ENCODE measurements around the gene ELFN1. TPM values are rescaled to one million over a fixed set of nuclear protein-coding genes. Genes with fewer than 3 reads are reported as not detected.

ELFN1 gene
- total RNA-seq, 4 donors from 2014 or later, result 0.51 to 6.7 (median 3.6) TPM

GRCh38 chr7:1765336-1765735 is 95.3 kb downstream of the ELFN1 start:
- DNase-seq, result no peak
- no peak for TF ChIP-seq CTCF (IDR thresholded peaks at IDR 0.05)
- H3K27me3 ChIP-seq, result no peaks in the 10 kb centered on the region
- H3K27ac ChIP-seq, result no peak overlapping the region
- H3K9me3 ChIP-seq, result peaks cover 0 to 16% of the 10 kb centered on the region in 2 donors
- no peaks in the 10 kb centered on the region for H3K4me1 ChIP-seq
- no peaks in the 10 kb centered on the region for H3K36me3 ChIP-seq
- intact Hi-C loops (cut with DNase I; ENCODE audit: low total_unique reads), result no loop called here
- no peak overlapping the region for H3K4me3 ChIP-seq

- H3K27ac ChIP-seq, result no peak overlapping the region
- TF ChIP-seq CTCF (IDR thresholded peaks at IDR 0.05) (no peak), POLR2A (IDR thresholded peaks at IDR 0.05) (no peak)
Measured at GRCh38 chr7:1767524-1767923, 97.4 kb downstream of the ELFN1 start.

DNA sequence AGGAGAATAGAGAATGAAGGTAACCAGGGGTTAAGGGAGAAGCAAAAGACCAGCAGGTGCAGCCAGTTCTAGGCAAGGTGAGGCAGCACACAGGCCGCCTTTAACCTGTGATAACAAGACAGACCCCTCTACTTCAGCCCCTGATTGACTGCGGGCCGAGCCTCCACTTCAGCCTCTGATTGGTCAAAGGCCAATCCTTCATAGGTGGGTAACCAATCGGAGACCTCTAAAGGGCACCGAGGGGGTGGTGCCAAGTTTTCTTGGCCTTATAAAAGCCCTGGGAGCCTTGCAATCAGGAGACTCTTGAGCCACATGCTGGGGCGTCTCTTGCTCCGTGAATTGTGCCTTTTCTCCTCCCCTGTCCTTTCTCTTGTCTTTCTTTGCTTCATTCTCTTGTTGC is 98.8 kb downstream of the ELFN1 start:
- no peak overlapping the region for H3K27ac ChIP-seq
- TF ChIP-seq POLR2A (IDR thresholded peaks at IDR 0.05) (no peak), CTCF (IDR thresholded peaks at IDR 0.05) (no peak)
- intact Hi-C loops (cut with DNase I; ENCODE audit: low total_unique reads), result no loop called here
- H3K36me3 ChIP-seq, result no peaks in the 10 kb centered on the region
- DNase-seq, result no peak
- no peaks in the 10 kb centered on the region for H3K27me3 ChIP-seq
- no peaks in the 10 kb centered on the region for H3K4me1 ChIP-seq
- peaks cover 0 to 6% of the 10 kb centered on the region in 2 donors for H3K9me3 ChIP-seq
- H3K4me3 ChIP-seq, result no peak overlapping the region

More at GRCh38 chr7:1767524-1767923, 97.4 kb downstream of the ELFN1 start:
- Histone ChIP-seq H3K27me3 (no peaks in the 10 kb centered on the region), H3K4me3 (no peak overlapping the region), H3K9me3 (peaks cover 0 to 15% of the 10 kb centered on the region in 2 donors), H3K4me1 (no peaks in the 10 kb centered on the region), H3K36me3 (no peaks in the 10 kb centered on the region)
- intact Hi-C loops (cut with DNase I; ENCODE audit: low total_unique reads), result no loop called here
- DNase-seq, result no peak

- Histone ChIP-seq H3K4me1 (no peaks in the 10 kb centered on the region), H3K4me3 (no peak overlapping the region), H3K9me3 (no peaks in the 10 kb centered on the region), H3K36me3 (no peaks in the 10 kb centered on the region), H3K27me3 (no peaks in the 10 kb centered on the region), H3K27ac (no peak overlapping the region)
- DNase-seq, result no peak
- TF ChIP-seq POLR2A (IDR thresholded peaks at IDR 0.05), result no peak
- TF ChIP-seq CTCF (IDR thresholded peaks at IDR 0.05), result no peak
- intact Hi-C loops (cut with DNase I; ENCODE audit: low total_unique reads), result no loop called here
Measured at GRCh38 chr7:1769286-1770200, 99.5 kb downstream of the ELFN1 start.

- intact Hi-C loops (cut with DNase I; ENCODE audit: low total_unique reads), result no loop called here
- no peak for DNase-seq
- no peaks in the 10 kb centered on the region for H3K4me1 ChIP-seq
- H3K27ac ChIP-seq, result no peak overlapping the region
- H3K4me3 ChIP-seq, result no peak overlapping the region
- no peaks in the 10 kb centered on the region for H3K36me3 ChIP-seq
- H3K27me3 ChIP-seq, result no peaks in the 10 kb centered on the region
- no peak for TF ChIP-seq CTCF (IDR thresholded peaks at IDR 0.05)
- no peak for TF ChIP-seq POLR2A (IDR thresholded peaks at IDR 0.05)
- H3K9me3 ChIP-seq, result no peaks in the 10 kb centered on the region
Measured at GRCh38 chr7:1770331-1770730, 100.3 kb downstream of the ELFN1 start.

Data from uterus (tissue), 4 donors.